CD4-positive, alpha-beta T cell (primary cell): ENCODE measurements around the gene PPAN. TPM values are rescaled to one million over a fixed set of nuclear protein-coding genes. Genes with fewer than 3 reads are reported as not detected.
A peak's percentile ranks its signal among the peaks of the same experiment; 100 is the strongest.

Source experiments
- ATAC-seq: fragments of 200-7000 bp; cut with Tn5 transposase; one replicate; pipeline ENCODE4 v1.10.0; 2022; ENCODE audit warnings: mild to moderate bottlenecking; ENCODE audit not compliant: poor library complexity
- CTCF ChIA-PET: fragments of 350-600 bp; sonication (Branson Sonifier 250); formaldehyde crosslinking; loops from one replicate; lab custom pipeline; 2021; ENCODE audit warnings: antibody characterized with exemption, inconsistent platforms; lab: Charles Lee
- POLR2A ChIA-PET: fragments of 350-600 bp; sonication (Branson Sonifier 250); formaldehyde crosslinking; loops from one replicate; lab custom pipeline; 2021; ENCODE audit warnings: antibody characterized with exemption, inconsistent platforms; lab: Charles Lee
- DNase-seq, 14 experiments: peaks; one replicate each; pipeline ENCODE4 v3.0.0-alpha.2; 2013 to 2020; ENCODE audit warnings: mixed read lengths in 2 of 14
- H3K27ac ChIP-seq, 2 donors: one replicate each; pipeline versions ENCODE4 v1.5.1 to v1.7.0; 2013; ENCODE audit warnings: low read length in 2 of 2, low read depth in 1 of 2, mild to moderate bottlenecking in 1 of 2
- H3K27me3 ChIP-seq, 2 experiments: 1 replicate in 1 of 2; 2 replicates in 1 of 2; pipeline versions ENCODE4 v1.6.1 to v1.7.0; 2013; ENCODE audit warnings: low read length in 2 of 2, control low read depth in 1 of 2, mild to moderate bottlenecking in 1 of 2, moderate library complexity in 1 of 2; ENCODE audit not compliant: insufficient read depth in 2 of 2, control insufficient read depth in 1 of 2
- H3K36me3 ChIP-seq: one replicate; pipeline ENCODE4 v1.6.1; 2013; ENCODE audit warnings: low read length, control low read depth; ENCODE audit not compliant: insufficient read depth
- H3K4me1 ChIP-seq: one replicate; pipeline ENCODE4 v1.6.1; 2013; ENCODE audit warnings: low read length, control low read depth; ENCODE audit not compliant: insufficient read depth
- H3K4me3 ChIP-seq: one replicate; pipeline ENCODE4 v1.5.1; 2013; ENCODE audit warnings: mild to moderate bottlenecking, low read length, moderate library complexity
- H3K9me3 ChIP-seq, 2 experiments: 1 replicate in 1 of 2; 2 replicates in 1 of 2; pipeline versions ENCODE4 v1.6.1 to v1.7.0; 2013; ENCODE audit warnings: low read length in 2 of 2, mild to moderate bottlenecking in 2 of 2, control low read depth in 1 of 2, moderate library complexity in 1 of 2; ENCODE audit not compliant: control insufficient read depth in 1 of 2, insufficient read depth in 1 of 2
- H3K27ac Mint-ChIP-seq: one replicate; pipeline ENCODE4 v1.8.0; 2020; ENCODE audit warnings: mixed read lengths
- H3K27me3 Mint-ChIP-seq: one replicate; pipeline ENCODE4 v1.8.0; 2021; ENCODE audit warnings: mixed read lengths
- H3K36me3 Mint-ChIP-seq: one replicate; pipeline ENCODE4 v1.8.0; 2021; ENCODE audit warnings: low read depth, mixed read lengths
- H3K4me1 Mint-ChIP-seq: one replicate; pipeline ENCODE4 v1.8.0; 2021; ENCODE audit warnings: low read depth, mixed read lengths
- H3K4me3 Mint-ChIP-seq: one replicate; pipeline ENCODE4 v1.8.0; 2020; ENCODE audit warnings: mild to moderate bottlenecking, mixed read lengths
- H3K9me3 Mint-ChIP-seq: one replicate; pipeline ENCODE4 v1.8.0; 2020; ENCODE audit warnings: mixed read lengths
- CTCF ChIP-seq: fragments of 200-600 bp; IDR thresholded peaks from one replicate; pipeline ENCODE4 v1.8.0; 2022; ENCODE audit warnings: antibody characterized with exemption, mild to moderate bottlenecking
- intact Hi-C, 2 experiments: fragments of 100-400 bp; cut with DNase I in 1 of 2; cut with micrococcal nuclease in 1 of 2; formaldehyde crosslinking; loops; one replicate each; pipeline versions ENCODE4 v1.15.1 to v1.9.0; 2023 to 2025; cut with DNase I, micrococcal nuclease
- total RNA-seq, 174 experiments: library from RNA in 2 of 174; stranded (reverse) in 2 of 174; gene quantifications; one replicate each; pipeline ENCODE4 v1.2.3 and lab custom pipeline; 2021 to 2026

The PPAN gene
- total RNA-seq, 2 experiments from 2014 or later, result 119 to 127 TPM

- ChIA-PET POLR2A (no interaction called here), CTCF (no interaction called here)
- intact Hi-C loops, result no loop called here
- H3K4me1 ChIP-seq, result peaks cover 56% of the 10 kb centered on the region
- no peak overlapping the region for H3K4me3 ChIP-seq
- peak overlapping the region; percentile 44 to 90 for H3K27ac ChIP-seq
- no peaks in the 10 kb centered on the region for H3K27me3 ChIP-seq
- Mint-ChIP-seq H3K4me3 (no peak overlapping the region), H3K27ac (peak overlapping the region; percentile 95), H3K4me1 (peaks cover 36% of the 10 kb centered on the region), H3K36me3 (peaks cover 89% of the 10 kb centered on the region), H3K9me3 (no peaks in the 10 kb centered on the region), H3K27me3 (no peaks in the 10 kb centered on the region)
- ATAC-seq (no peak), DNase-seq (no peak)
- H3K36me3 ChIP-seq, result peaks cover 80% of the 10 kb centered on the region
- no peak for TF ChIP-seq CTCF
- no peaks in the 10 kb centered on the region for H3K9me3 ChIP-seq
Measured at GRCh38 chr19:10145031-10145430, 38.9 kb downstream of the PPAN start.

DNA sequence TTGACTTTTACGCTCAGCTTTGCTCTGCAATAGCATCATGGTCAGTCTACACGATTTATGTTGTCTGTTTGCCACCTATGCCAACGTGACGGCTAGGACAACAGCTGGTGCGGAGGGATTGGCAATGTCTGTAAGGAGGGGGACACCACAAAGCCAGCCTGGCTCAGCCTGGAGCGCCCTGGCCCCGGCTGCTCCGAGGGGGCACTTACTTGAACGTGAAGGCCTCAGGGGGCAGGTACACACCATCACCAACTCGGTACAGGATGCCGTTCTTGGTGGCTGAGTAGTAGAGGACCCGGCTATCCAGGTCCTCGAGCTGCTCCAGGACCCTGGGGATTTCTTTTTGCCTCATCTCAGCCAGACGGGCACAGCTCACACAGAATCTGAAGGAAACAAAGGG lies 40.0 kb downstream of the PPAN start:
- Histone ChIP-seq H3K27ac (no peak overlapping the region), H3K36me3 (peaks cover 81% of the 10 kb centered on the region), H3K4me3 (no peak overlapping the region), H3K9me3 (no peaks in the 10 kb centered on the region), H3K27me3 (no peaks in the 10 kb centered on the region), H3K4me1 (peaks cover 47% of the 10 kb centered on the region)
- Mint-ChIP-seq H3K4me1 (peaks cover 33% of the 10 kb centered on the region), H3K4me3 (no peak overlapping the region), H3K27me3 (no peaks in the 10 kb centered on the region), H3K27ac (peak overlapping the region; percentile 53), H3K9me3 (no peaks in the 10 kb centered on the region), H3K36me3 (peaks cover 89% of the 10 kb centered on the region)
- no peak for TF ChIP-seq CTCF
- ChIA-PET CTCF (no interaction called here), POLR2A (no interaction called here)
- intact Hi-C loops, result no loop called here
- ATAC-seq (no peak), DNase-seq (no peak)

- Mint-ChIP-seq H3K27me3 (no peaks in the 10 kb centered on the region), H3K27ac (no peak overlapping the region), H3K9me3 (no peaks in the 10 kb centered on the region), H3K4me3 (no peak overlapping the region), H3K36me3 (peaks cover 92% of the 10 kb centered on the region), H3K4me1 (peaks cover 2% of the 10 kb centered on the region)
- Histone ChIP-seq H3K9me3 (no peaks in the 10 kb centered on the region), H3K27me3 (no peaks in the 10 kb centered on the region), H3K27ac (no peak overlapping the region), H3K36me3 (peaks cover 88% of the 10 kb centered on the region), H3K4me3 (no peak overlapping the region), H3K4me1 (peaks cover 14% of the 10 kb centered on the region)
- intact Hi-C loops, result no loop called here
- ChIA-PET CTCF (no interaction called here), POLR2A (no interaction called here)
- no peak for DNase-seq
- ATAC-seq, result no peak
- TF ChIP-seq CTCF, result no peak
Measured at GRCh38 chr19:10149427-10149826, 43.3 kb downstream of the PPAN start.
